Daoy (cell line): ENCODE data around the gene CLOCK. TPM values are rescaled to one million over a fixed set of nuclear protein-coding genes. Genes with fewer than 3 reads are reported as not detected.

Experiments
- DNase-seq: peaks from one replicate; pipeline ENCODE4 v3.0.0-alpha.2; 2015; ENCODE audit warnings: low read depth
- total RNA-seq: library from RNA; depleted of rRNA; stranded (reverse); fragments of >200 nt; shearing (Covaris generic); gene quantifications from 2 replicates; pipeline ENCODE4 v1.2.3, GENCODE V29; 2014

The CLOCK gene
- total RNA-seq, 1 experiment from 2014 or later: 12.3 TPM

GRCh38 chr4:55485821-55486220 is 60.9 kb downstream of the CLOCK start:
- DNase-seq: no peak

- DNase-seq: no peak
These were observed 63.4 kb downstream of the CLOCK start for GRCh38 chr4:55483315-55483714.

- DNase-seq: peak; percentile 25
These were observed 71.1 kb downstream of the CLOCK start for GRCh38 chr4:55475394-55476243.

GRCh38 chr4:55469979-55470378 is 76.7 kb downstream of the CLOCK start:
- no peak for DNase-seq

GRCh38 chr4:55468724-55469123 is 78.0 kb downstream of the CLOCK start:
- DNase-seq: no peak

GRCh38 chr4:55466001-55466400 is 80.7 kb downstream of the CLOCK start:
- no peak for DNase-seq

GRCh38 chr4:55458611-55459010 is 88.1 kb downstream of the CLOCK start:
- DNase-seq: no peak

- DNase-seq: peak; percentile 50
These were observed 88.5 kb downstream of the CLOCK start for GRCh38 chr4:55458164-55458563.

GRCh38 chr4:55450566-55450965 is 96.1 kb downstream of the CLOCK start:
- no peak for DNase-seq

- DNase-seq: no peak
These were observed 98.9 kb downstream of the CLOCK start for GRCh38 chr4:55447831-55448230.

GRCh38 chr4:55447108-55447708 is 99.5 kb downstream of the CLOCK start:
- DNase-seq: no peak

GRCh38 chr4:55446578-55446922 is 100.2 kb downstream of the CLOCK start:
- DNase-seq: no peak

GRCh38 chr4:55445921-55446577 is 100.7 kb downstream of the CLOCK start:
- peak; percentile 33 for DNase-seq

GRCh38 chr4:55444827-55445226 is 101.9 kb downstream of the CLOCK start:
- no peak for DNase-seq

- DNase-seq: no peak
These were observed 104.2 kb downstream of the CLOCK start for GRCh38 chr4:55442541-55442940.

GRCh38 chr4:55440786-55441185 is 105.9 kb downstream of the CLOCK start:
- no peak for DNase-seq

GRCh38 chr4:55439023-55439422 is 107.7 kb downstream of the CLOCK start:
- no peak for DNase-seq

- DNase-seq: no peak
These were observed 108.4 kb downstream of the CLOCK start for GRCh38 chr4:55438314-55438713.

GRCh38 chr4:55437823-55438222 is 108.9 kb downstream of the CLOCK start:
- no peak for DNase-seq

GRCh38 chr4:55437356-55437796 is 109.3 kb downstream of the CLOCK start:
- DNase-seq: no peak

GRCh38 chr4:55435141-55435841 is 111.4 kb downstream of the CLOCK start:
- no peak for DNase-seq

- DNase-seq: no peak
These were observed 114.9 kb downstream of the CLOCK start for GRCh38 chr4:55431710-55432336.
